ENCODE data around the gene RPE65.
"Not testable (repeated sequence)": the region's sequence is repeated elsewhere in the genome, so short reads cannot be mapped to it uniquely, and the experiment has no call there.

Gene RPE65

DNA sequence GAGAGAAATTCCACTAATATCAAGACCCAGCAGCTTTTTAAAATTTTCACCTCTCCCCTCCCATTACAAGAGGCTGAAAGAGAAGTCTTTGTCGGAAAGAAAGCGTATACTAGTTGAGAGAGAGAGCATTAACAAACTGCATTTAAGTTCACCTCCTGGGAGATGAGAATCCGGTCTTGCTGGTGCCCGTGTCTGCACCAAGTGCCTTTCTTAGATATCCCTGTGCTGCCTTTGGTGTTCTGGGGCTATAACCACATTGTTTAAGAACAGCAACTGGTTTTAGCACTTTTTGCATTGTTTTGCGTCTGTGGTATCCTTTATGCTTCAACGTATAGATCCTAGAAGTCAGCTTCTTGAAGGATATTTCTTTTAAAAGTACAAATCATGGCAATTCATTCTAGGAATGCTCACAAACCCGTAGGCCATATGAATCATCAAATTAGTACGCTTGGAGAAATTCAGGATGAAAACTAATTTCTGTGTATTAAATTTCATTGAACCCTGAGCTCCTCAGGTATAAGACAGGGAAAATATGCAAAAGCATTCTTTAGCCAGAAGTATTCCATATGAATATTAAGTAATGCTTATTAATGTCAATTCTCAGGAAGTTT is 3.4 kb upstream of the RPE65 start:
- DNase-seq (ENCODE audit: low read depth in 2 of 2): no peak

DNA sequence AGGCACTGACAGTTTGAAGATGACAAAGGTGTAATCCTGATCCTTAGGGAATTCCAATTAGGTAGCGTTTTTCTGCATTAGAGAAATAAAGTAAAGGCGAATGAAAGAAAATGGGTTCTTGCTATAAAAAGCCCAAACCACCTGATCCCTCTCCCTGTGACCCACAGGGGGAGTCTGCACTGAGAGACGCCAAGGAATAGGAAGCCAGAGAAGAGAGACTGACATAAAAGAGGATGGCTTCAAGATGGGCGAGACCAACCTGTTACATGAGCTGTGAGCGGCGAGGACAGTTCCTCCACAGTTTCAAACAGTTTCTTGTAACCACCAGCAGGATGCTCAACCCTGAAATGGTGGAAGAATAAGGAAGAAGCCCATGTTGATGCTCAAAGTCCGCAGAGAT is 1.4 kb downstream of the RPE65 start:
- no peak for DNase-seq (ENCODE audit: low read depth in 2 of 2)

DNA sequence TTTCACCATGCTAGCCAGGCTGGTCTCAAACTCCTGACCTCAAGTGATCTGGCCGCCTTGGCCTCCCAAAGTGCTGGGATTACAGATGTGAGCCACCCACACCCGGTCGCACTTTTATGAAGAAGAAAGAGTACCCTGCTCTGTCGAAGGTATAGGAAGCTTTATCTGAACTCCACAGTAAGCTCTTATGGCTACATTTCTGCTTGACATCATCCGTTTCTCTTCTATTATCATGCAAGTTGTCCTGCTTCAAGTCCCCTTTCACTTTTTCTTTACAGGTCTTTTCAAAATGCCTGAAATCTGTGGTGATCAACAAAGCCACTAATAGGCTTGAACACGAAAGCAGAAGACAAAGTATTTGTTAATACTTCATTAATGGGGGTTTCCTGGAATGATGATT is 4.0 kb downstream of the RPE65 start:
- no peak for DNase-seq (ENCODE audit: low read depth in 2 of 2)

DNA sequence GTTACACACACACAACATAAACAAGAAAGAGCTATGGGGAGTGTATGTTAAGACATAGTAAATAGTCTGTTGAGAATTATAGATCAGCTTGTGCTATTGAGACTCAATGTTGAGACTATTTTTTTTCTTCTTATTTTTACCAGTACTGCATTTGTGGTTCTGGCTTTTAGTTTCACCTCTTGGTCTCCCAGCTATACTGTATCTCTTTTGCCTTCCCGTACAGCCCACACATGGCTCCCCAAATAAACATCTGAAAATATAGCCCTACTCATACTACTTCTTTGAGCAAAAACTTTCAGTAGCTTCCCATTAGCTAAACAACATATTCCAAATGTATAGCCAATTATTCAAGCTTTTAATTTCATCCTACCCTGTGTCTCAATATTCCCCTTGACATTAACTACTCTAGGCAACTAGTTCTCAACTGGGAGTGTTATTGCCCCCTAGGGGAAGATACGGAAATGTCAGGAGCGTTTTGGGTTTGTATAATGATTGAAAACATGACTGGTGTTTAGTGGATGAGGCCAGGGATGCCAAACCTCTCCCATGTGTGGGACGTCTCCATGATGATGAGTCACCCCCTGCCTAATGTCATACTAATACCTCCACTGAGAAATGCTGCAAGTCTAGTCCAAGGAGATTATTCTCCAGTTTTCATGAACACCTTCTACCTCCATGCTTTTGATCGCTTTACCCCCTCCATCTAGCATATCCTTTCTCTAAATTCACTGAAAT is 6.8 kb downstream of the RPE65 start:
- no peak for DNase-seq (ENCODE audit: low read depth in 2 of 2)

DNA sequence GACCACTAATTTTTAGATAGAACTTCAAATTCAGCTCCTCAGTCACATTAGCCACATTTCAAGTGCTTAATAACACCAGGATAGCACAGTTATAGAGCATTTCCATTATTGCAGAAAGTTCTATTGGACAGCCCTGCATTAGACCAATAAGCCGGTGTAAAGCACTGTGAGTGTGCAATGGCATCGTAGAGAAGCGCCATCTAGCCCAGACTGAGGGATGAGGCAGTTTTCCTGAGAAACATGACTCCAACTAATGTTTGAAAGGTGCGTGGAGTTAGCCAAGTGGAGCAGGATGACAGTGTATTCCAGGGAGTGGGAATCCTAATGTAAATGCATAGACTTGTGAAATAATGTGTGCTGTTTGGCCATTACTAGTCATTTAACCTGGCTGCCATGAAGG is 7.7 kb downstream of the RPE65 start:
- no peak for DNase-seq (ENCODE audit: low read depth in 2 of 2)

DNA sequence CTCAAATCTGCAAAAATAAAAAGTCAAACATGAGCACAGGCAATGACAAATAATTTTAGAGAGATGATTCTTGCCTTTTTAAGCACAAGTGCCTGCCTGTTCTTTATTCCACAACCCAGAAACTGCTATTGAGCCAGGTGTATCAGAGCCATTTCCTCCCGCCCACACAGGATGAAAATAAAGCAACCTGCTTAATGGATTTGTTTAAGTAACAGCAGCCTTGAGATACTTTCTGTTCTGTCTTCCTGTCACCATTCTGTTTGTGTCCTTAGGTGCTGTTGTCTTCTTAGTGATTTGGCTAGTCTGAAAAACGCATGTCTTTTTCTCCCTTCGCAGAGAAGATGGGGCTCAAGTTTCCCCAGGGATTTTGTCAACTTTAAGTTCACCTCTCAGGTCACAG is 11.4 kb downstream of the RPE65 start:
- DNase-seq (ENCODE audit: low read depth in 2 of 2): no peak

DNA sequence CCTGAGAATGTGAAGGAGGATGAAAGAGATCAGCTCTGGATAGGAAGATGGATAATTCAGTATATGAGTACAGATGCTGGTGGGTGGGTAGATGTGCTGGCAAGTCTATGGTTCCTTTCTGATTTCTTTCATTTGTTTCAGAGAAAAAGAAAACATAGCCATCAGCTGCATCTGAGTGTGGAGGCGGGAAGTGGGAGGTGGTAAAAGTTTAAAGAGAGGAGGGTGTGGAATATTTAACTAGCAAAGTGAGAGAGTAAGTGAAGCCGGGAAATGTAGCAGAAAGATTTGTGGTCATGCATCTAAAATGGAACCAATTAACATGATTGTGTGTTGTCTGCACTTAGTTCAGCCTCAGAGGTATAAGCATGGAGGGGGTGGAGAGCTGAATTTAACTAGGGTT is 16.4 kb downstream of the RPE65 start:
- no peak for DNase-seq (ENCODE audit: low read depth in 2 of 2)

DNA sequence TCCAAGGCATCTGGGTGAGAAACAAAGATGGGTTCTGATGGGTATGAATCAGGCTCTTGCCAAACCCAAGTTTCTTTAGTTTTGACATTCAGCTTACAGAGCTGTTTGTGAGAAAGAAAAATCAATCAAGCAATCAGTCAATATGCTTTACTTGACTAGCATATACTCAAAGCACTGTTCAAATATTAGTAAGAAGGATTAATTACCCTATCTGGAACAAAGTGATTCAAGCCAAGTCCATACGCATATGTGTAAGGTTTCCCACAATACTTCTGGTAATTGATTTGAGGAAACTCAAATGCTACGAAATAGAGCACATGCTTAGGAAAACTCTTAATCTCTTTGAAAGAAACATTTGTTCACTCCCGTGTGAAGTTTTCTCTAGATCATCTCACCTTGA is 18.7 kb downstream of the RPE65 start:
- no peak for DNase-seq (ENCODE audit: low read depth in 2 of 2)

DNA sequence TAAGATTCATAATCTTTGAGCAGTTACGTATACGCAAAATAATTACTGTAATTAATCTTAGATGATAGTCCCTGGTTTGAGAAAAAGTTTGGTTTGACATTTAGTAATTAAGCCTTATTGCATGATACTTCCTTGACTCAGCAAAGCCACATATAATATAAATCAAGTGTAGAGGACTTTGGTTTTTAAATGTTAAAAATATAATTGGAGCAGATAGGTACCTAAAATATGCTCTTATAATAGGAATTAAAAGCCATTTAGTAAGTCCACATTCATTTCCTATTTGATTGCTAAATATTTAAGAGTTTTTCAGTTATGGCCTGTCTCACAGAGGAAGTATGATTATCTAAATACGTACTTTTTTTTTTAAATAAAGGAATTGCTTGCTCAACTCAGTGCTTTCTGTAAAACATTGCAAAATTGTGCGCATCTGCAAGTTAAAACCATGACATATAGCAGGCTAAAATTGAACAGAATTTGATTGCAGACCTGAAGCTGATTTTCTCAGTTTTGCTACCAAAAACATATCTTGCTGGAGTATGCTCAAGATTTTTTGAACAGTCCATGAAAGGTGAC is 20.4 kb downstream of the RPE65 start:
- no peak for DNase-seq (ENCODE audit: low read depth in 2 of 2)

DNA sequence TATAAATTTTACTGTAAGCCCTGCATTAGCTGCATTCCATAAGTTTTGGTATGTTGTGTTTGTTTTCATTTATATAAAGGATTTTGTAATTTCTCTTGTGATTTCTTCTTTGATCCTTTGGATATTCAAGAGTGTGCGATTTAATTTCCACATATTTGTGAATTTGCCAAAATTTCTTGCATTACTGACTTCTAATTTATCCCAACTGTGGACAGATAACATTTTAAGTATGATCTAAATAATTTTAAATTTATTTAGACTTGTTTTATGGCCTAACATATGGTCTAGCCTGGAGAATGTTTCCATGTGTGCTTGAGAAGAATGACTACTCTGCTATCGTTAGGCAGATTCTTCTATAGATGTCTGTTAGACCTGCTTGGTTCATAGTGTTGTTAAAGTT is 23.2 kb downstream of the RPE65 start:
- no peak for DNase-seq (ENCODE audit: low read depth in 2 of 2)

DNA sequence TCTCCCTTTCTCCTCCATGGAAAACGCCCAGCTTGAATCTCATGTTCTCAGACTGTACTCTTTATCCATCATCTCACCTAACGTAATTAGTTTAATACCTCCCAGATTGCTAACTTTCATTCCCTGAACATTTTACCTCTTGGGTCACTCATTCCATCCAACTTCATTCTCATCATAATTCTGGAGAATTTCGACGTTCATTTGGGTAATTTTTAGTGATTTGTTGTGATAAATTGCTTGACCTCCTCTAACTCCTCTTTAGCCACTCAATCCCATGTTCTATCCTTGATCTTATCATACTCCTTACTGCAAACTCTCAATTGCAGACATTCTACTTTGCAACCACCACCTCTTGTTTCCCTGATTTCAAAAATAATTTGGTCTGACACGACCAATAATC is 28.4 kb downstream of the RPE65 start:
- DNase-seq (ENCODE audit: low read depth in 2 of 2): no peak

DNA sequence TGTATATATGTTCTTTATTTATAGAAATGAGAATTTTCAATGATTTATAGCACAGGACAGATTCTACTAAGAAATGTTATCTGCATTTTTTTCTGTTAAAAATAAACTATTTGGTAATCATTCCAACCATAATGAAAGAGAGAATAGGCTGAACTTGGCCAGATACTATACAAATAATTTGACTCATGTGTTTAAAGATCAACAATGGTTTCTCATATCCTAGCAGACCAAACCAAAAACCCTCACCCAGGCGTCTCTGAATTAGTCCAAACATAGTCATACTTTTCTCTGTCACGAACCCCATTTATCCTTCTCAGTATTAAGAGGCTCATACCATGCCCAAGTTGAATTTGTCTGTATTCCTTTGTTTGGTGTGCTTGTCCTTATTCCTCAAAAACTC is 40.3 kb downstream of the RPE65 start:
- DNase-seq (ENCODE audit: low read depth in 2 of 2): no peak

DNA sequence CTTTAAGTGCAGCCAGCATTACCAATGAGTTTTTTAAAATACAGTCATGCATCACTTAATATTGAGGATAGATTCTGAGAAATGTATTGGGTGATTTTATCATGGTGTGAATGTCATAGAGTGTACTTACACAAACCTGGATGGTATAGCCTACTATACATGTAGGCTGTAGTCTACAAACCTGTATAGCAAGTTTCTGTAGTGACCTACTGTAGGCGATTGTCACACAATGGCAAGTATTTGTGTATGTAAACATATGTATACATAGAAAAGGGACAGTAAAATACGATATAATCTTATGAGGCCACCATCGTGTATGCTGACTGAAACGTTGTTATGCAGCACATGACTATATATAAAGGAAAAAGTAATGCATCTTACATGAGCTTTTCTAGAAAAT is 48.2 kb downstream of the RPE65 start:
- no peak for DNase-seq (ENCODE audit: low read depth in 2 of 2)

DNA sequence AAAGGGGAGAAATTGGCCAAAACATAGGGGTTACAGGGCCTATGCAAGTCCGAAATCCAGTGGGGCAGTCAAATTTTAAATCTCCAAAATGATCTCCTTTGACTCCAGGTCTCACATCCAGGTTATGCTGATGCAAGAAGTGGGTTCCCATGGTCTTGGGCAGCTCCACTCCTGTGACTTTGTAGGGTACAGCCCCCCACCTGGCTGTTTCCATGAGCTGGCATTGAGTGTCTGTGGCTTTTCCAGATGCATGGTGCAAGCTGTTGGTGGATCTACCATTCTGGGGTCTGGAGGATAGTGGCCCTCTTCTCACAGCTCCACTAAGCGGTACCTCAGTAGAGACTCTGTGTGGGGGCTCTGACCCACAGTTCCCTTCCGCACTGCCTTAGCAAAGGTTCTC is 54.2 kb downstream of the RPE65 start:
- not testable (repeated sequence) for DNase-seq (ENCODE audit: low read depth in 2 of 2)

DNA sequence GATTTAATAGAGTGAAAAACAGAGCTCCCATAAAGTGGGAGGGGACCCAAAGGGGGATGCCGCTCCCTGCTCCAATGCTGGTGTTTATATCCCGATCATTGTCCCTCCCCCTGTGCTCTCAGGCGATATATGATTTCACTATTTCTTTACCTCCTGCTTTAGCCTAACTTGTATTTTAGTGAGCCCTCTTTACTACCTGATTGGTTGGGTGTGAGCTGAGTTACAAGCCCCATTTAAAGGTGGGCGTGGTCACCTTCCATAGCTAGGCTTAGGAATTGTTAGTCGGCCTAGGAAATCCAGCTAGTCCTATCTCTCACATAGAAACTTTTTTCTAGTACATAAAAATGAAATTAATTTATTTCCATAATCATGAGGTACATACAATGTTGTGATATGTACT is 57.3 kb downstream of the RPE65 start:
- DNase-seq (ENCODE audit: low read depth in 2 of 2): not testable (repeated sequence)

DNA sequence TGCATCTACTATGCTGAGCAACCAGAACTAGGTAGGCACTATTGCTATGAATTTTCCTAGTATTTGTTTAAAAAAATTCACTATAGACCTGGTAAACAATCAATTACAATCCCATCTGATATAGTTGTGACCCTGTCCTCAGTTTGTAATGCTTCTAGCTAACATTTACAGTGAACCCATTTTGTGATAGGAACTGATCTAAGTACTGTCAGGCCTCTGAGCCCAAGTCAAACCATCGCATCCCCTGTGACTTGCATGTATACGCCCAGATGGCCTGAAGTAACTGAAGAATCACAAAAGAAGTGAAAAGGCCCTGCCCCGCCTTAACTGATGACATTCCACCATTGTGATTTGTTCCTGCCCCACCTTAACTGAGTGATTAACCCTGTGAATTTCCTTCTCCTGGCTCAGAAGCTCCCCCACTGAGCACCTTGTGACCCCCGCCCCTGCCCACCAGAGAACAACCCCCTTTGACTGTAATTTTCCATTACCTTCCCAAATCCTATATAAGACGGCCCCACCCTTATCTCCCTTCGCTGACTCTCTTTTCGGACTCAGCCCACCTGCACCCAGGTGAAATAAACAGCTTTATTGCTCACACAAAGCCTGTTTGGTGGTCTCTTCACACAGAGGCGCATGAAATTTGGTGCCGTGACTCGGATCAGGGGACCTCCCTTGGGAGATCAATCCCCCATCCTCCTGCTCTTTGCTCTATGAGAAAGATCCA is 63.8 kb downstream of the RPE65 start:
- DNase-seq (ENCODE audit: low read depth in 2 of 2): not testable (repeated sequence)

DNA sequence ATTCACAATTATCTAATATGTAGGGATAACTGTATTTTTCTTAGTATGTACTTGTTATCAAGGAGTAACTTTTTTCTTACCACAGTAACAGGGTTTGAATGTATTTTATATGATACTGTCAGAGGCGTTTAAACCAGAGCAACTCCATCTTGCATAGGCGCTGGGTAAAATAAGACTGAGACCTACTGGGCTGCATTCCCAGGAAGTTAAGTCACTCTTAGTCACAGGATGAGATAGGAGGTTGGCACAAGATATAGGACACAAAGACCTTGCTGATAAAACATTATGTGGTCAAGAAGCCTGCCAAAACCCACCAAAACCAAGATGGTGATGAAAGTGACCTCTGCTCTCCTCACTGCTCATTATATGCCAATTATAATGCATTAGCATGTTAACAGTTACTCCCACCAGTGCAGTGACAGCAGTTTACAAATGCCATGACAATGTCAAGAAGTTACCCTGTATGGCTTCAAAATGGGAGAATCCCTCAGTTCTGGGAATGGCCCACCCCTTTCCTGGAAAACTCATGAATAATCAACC is 64.8 kb downstream of the RPE65 start:
- no peak for DNase-seq (ENCODE audit: low read depth in 2 of 2)

DNA sequence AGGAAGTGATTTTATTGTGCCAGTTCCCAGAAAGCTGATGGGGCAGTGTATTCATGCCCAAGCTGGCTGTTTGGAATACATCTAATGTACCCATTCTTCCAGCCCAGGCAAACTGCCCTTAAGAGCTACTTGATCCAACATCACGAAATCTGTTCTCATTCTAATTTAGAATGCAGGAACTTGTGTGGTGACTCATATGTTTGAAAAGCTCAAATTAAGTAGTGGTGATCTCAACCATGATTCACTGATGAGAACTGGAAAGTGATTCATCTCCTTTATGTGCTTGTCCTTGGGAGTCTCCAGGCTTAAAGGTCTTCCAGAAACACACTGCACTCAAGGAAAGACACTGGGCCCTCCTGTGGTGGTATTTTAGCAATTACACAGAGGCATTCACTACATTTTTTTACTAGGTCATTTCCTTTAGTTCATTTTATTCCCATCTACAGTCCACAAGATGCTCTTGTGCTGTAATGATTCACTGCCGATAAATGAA is 65.4 kb downstream of the RPE65 start:
- DNase-seq (ENCODE audit: low read depth in 2 of 2): no peak

DNA sequence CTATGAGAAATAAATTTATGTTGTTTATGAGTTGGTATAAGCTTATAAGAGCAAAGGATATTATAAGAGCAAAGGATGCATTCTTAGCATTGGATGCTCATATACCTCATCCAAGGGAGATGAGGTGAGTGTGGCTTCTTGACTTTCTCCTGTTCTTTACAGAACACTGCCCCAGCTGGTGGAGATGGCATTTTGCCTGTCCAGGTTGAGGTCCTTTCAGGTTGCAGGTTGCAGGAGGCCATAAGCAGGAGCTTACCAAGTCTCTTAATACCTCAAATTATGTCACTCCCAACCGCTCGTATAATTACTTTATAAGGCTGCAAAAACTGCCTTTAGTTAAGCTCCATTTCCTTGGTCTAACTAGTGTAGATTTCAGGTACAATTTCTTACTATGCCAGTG is 66.7 kb downstream of the RPE65 start:
- no peak for DNase-seq (ENCODE audit: low read depth in 2 of 2)

DNA sequence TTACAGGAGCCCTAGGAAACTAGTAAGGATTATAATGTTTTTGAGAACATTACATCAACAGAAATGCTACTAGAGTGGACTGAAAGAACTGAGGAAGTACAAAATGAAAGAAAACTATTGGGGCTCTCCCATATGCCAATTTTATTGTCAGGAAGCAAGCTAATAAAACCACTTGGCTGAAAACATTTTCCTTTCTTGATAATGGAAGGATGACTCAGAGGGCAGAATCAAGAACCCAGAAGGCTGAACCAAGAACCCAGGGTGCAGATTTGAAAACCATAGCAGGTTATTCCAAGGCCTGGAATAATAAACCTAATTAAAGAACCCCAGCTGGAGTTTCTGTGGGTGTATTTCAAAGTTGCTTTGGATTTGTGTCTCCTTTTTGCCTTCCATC is 70.7 kb downstream of the RPE65 start:
- DNase-seq (ENCODE audit: low read depth in 2 of 2): no peak
